Mesothelial cell of epicardium (in vitro differentiated cells): ENCODE data around the gene MCEMP1. TPM values are rescaled to one million over a fixed set of nuclear protein-coding genes. Genes with fewer than 3 reads are reported as not detected.

Experiments used
- DNase-seq, 2 experiments: peaks; one replicate each; pipeline ENCODE4 v3.0.0; 2021; ENCODE audit warnings: low spot score in 2 of 2; ENCODE audit not compliant: unreplicated experiment in 2 of 2
- H3K27ac Mint-ChIP-seq: 2 replicates; pipeline ENCODE4 v1.8.0; 2021; ENCODE audit warnings: mixed read lengths
- H3K27me3 Mint-ChIP-seq: 2 replicates; pipeline ENCODE4 v1.8.0; 2021; ENCODE audit warnings: low read depth, mixed read lengths
- H3K36me3 Mint-ChIP-seq: 2 replicates; pipeline ENCODE4 v1.8.0; 2021; ENCODE audit warnings: mixed read lengths
- H3K4me1 Mint-ChIP-seq: 2 replicates; pipeline ENCODE4 v1.8.0; 2021; ENCODE audit warnings: mixed read lengths
- H3K4me3 Mint-ChIP-seq: 2 replicates; pipeline ENCODE4 v1.8.0; 2021; ENCODE audit warnings: mild to moderate bottlenecking, moderate library complexity, mixed read lengths
- H3K9me3 Mint-ChIP-seq: 2 replicates; pipeline ENCODE4 v1.8.0; 2021; ENCODE audit warnings: mixed read lengths
- total RNA-seq: library from RNA; stranded (reverse); gene quantifications from 3 replicates; pipeline ENCODE4 v1.2.1, GENCODE V29; 2021
- TF ChIP-seq, protein P1 (sequence below): fragments of 200-600 bp; sonication (generic); IDR thresholded peaks from one replicate; pipeline ENCODE4 v1.5.0; 2021; ENCODE audit warnings: antibody characterized with exemption; ENCODE audit not compliant: unreplicated experiment

The MCEMP1 gene
- total RNA-seq, 1 donor from 2014 or later, result not detected

DNA sequence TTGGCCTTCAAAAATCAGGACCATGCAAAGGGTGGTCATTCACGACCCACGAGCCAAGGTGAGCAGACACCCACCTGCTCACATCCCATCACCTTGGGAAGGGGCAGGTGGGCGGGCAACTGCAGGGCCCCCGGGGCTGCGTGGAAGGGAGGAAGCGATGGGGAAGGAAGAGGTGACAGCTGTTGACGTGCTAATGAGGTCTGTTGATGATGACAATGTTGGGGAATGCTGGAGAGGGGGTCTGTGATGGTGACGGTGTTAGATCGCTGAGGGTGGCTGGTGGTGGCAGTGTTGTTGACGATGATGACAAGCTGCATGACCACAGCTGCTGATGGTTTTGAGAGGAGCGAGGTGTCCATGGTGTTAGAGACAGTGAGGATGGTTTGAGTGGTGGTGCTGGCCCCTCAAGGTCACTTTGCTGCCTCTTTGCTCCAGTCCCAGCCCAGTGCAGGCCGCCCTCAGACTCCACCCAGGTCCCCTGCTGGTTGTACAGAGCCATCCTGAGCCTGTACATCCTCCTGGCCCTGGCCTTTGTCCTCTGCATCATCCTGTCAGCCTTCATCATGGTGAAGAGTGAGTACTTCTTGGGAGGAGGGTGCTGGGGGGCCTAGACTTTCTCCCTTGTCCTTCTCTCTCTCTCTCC, 900 bp downstream of the MCEMP1 start:
- DNase-seq, result no peak
- Mint-ChIP-seq H3K4me1 (peaks cover 6% of the 10 kb centered on the region), H3K9me3 (peaks cover 3% of the 10 kb centered on the region), H3K27ac (no peak overlapping the region), H3K36me3 (peaks cover 4% of the 10 kb centered on the region), H3K4me3 (no peak overlapping the region), H3K27me3 (peaks cover 53% of the 10 kb centered on the region)
- TF ChIP-seq, protein P1, sequence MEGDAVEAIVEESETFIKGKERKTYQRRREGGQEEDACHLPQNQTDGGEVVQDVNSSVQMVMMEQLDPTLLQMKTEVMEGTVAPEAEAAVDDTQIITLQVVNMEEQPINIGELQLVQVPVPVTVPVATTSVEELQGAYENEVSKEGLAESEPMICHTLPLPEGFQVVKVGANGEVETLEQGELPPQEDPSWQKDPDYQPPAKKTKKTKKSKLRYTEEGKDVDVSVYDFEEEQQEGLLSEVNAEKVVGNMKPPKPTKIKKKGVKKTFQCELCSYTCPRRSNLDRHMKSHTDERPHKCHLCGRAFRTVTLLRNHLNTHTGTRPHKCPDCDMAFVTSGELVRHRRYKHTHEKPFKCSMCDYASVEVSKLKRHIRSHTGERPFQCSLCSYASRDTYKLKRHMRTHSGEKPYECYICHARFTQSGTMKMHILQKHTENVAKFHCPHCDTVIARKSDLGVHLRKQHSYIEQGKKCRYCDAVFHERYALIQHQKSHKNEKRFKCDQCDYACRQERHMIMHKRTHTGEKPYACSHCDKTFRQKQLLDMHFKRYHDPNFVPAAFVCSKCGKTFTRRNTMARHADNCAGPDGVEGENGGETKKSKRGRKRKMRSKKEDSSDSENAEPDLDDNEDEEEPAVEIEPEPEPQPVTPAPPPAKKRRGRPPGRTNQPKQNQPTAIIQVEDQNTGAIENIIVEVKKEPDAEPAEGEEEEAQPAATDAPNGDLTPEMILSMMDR, result no peak

DNA sequence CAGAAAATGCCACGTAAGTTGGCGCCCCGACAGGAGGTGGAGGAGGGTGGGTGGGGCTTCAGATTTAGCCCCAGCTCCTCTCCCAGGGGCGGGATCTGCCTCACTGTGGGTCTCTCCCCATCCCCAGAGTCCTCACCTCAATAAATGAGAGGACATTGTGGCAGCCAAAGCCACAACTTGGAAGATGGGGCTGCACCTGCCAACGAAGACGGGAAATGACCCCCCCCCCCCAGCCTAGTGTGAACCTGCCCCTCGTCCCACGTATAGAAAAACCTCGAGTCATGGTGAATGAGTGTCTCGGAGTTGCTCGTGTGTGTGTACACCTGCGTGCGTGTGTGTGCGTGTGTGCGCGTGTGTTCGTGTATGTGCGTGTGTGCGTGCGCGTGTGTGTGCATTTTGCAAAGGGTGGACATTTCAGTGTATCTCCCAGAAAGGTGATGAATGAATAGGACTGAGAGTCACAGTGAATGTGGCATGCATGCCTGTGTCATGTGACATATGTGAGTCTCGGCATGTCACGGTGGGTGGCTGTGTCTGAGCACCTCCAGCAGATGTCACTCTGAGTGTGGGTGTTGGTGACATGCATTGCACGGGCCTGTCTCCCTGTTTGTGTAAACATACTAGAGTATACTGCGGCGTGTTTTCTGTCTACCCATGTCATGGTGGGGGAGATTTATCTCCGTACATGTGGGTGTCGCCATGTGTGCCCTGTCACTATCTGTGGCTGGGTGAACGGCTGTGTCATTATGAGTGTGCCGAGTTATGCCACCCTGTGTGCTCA, 2.3 kb downstream of the MCEMP1 start:
- no peaks in the 10 kb centered on the region for H3K9me3 Mint-ChIP-seq
- TF ChIP-seq, protein P1, result no peak
- H3K27ac Mint-ChIP-seq, result no peak overlapping the region
- peak overlapping the region; percentile 29 for H3K4me3 Mint-ChIP-seq
- peaks cover 6% of the 10 kb centered on the region for H3K4me1 Mint-ChIP-seq
- no peak for DNase-seq
- peaks cover 39% of the 10 kb centered on the region for H3K27me3 Mint-ChIP-seq
- H3K36me3 Mint-ChIP-seq, result peaks cover 8% of the 10 kb centered on the region

DNA sequence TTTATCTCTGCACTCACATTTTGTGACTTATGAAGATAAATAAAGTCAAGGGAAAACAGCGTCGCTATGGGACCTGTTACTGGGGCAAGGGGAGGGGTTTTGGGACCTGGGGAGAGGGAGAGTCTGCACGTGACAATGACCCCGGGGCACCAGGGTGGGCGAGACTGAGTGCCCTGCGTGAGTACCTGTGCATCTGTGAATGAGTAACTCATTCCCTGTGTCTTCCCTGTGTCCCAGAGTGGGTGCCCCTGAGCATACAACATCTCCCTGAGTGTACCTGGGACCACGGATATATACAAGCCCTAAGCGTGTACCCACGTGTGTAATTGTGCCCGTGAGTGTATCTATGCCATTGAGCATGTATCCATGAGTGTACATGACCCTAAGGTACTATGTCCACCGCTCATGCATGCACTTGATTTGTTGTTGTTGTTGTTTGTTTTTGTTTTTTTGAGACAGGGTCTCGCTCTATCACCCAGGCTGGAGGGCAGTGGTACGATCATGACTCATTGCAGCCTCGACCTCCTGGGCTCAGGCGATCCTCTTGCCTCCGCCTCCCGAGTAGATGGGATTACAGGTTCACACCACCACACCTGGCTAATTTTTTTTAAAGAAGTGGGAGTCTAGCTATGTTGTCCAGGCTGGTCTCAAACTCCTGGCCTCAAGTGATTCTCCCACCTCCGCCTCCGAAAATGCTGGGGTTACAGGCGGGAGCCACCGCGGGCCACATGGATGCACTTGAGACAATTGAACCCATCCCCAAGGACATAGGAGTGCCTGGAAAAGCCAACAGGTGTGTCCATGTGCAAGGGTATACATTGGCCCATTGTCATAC, 3.1 kb downstream of the MCEMP1 start:
- Mint-ChIP-seq H3K36me3 (peaks cover 8% of the 10 kb centered on the region), H3K4me1 (peaks cover 6% of the 10 kb centered on the region), H3K4me3 (peak overlapping the region; percentile 56), H3K27me3 (peaks cover 35% of the 10 kb centered on the region), H3K9me3 (no peaks in the 10 kb centered on the region), H3K27ac (no peak overlapping the region)
- TF ChIP-seq, protein P1, result no peak
- DNase-seq, result no peak

DNA sequence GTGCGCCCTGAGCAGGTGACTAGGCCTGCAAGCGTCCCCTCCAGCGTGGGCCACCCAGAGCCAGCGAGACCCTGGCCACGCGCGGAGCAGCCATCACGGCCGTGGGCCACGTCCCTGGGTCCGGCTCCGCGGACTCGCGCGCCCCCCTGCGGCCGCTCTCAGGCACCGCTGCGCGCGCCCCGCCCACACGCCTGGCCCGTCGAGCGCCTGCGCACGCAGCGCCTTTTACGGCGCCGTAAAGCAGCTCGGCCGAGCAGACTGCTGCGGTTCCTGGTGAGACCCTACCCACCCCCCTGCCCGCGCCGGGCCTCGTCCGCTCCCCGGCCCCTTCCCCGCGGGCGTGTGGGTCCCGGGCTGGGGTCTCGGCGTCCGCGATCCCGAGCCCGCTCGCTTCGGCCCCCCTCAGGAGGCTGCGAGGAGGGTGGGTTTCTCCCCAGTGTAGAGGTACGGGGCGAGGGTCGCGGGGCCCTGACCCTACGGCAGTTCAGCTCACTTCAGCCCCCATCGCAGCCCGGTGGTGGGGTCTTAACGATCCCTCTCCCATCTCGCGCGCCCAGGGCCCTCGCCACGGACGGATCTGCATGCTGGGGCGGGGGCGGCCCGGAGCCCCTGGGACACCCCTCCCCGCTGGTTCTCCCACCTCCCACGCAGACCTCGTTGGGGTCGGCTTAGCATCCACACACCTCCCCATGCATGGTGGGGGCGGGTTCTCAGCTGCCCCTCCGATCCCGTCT, 3.9 kb downstream of the MCEMP1 start, which contains the start of gene TRAPPC5:
Gene TRAPPC5 (plus strand): TSS at position 228 of the 734 bp plus-strand sequence. CDS start 1,421 bp downstream, outside the sequence.
- peak within 1 kb of the TSS; percentile 87 for H3K27ac Mint-ChIP-seq
- H3K9me3 Mint-ChIP-seq, result no peaks in the 10 kb centered on the region
- H3K4me1 Mint-ChIP-seq, result peaks cover 12% of the 10 kb centered on the region
- peak within 1 kb of the TSS; percentile 84 for H3K4me3 Mint-ChIP-seq
- peaks cover 13% of the 10 kb centered on the region for H3K36me3 Mint-ChIP-seq
- peaks cover 33% of the 10 kb centered on the region for H3K27me3 Mint-ChIP-seq
- peak; percentile 87 to 95 for DNase-seq
- TF ChIP-seq, protein P1, result peak; percentile 82
